Measurements from ENCODE around the gene BMP7.
"Not testable (repeated sequence)": the region's sequence is repeated elsewhere in the genome, so short reads cannot be mapped to it uniquely, and the experiment has no call there.

Gene BMP7

GRCh38 chr20:57161478-57162361 is 104.7 kb downstream of the BMP7 start:
- no peaks in the 10 kb centered on the region for H3K27me3 ChIP-seq
- no peak overlapping the region for H3K4me3 ChIP-seq
- H3K4me1 ChIP-seq = peaks cover 0 to 26% (median 8%) of the 10 kb centered on the region in 10 experiments; a peak in 11 of 20 replicates
- no peaks in the 10 kb centered on the region for H3K36me3 ChIP-seq
- H4K20me1 ChIP-seq = no peaks in the 10 kb centered on the region
- TF ChIP-seq Cebpa-rat (IDR thresholded peaks at IDR 0.05) = no peak
- H3K4me2 ChIP-seq = no peak overlapping the region
- H3K9ac ChIP-seq = no peak overlapping the region
- peaks cover 0 to 24% (median 19%) of the 10 kb centered on the region in 11 experiments; a peak in 20 of 22 replicates for H3K9me3 ChIP-seq (replicated peaks in 1 of 11)
- no peak overlapping the region; a peak in 1 of 22 replicates for H3K27ac ChIP-seq

- H3K27ac ChIP-seq = no peak overlapping the region
- peak overlapping the region in 5 of 11 experiments; percentile 0 to 28 (median 21); a peak in 3 of 22 replicates for H3K4me2 ChIP-seq
- peaks cover 0 to 19% (median 8%) of the 10 kb centered on the region in 10 experiments; a peak in 12 of 20 replicates for H3K4me1 ChIP-seq
- no peaks in the 10 kb centered on the region for H3K27me3 ChIP-seq
- no peak overlapping the region for H3K4me3 ChIP-seq
- peak in 5 of 11 experiments; percentile 56 to 85 (median 77); a peak in 10 of 22 replicates for TF ChIP-seq Cebpa-rat (IDR thresholded peaks at IDR 0.05)
- H3K9ac ChIP-seq = no peak overlapping the region
- H3K36me3 ChIP-seq = no peaks in the 10 kb centered on the region
- H3K9me3 ChIP-seq (replicated peaks in 1 of 11) = peaks cover 0 to 24% (median 19%) of the 10 kb centered on the region in 11 experiments; a peak in 20 of 22 replicates
- H4K20me1 ChIP-seq = no peaks in the 10 kb centered on the region
Measured at GRCh38 chr20:57160985-57161384, 105.5 kb downstream of the BMP7 start.

- H3K4me1 ChIP-seq = peaks cover 0 to 24% (median 11%) of the 10 kb centered on the region in 10 experiments; a peak in 12 of 20 replicates
- no peak for TF ChIP-seq Cebpa-rat (IDR thresholded peaks at IDR 0.05)
- H3K27me3 ChIP-seq = no peaks in the 10 kb centered on the region
Measured at GRCh38 chr20:57159945-57160610, 106.4 kb downstream of the BMP7 start.

GRCh38 chr20:57159193-57159851 is 107.1 kb downstream of the BMP7 start:
- no peak overlapping the region for H3K4me3 ChIP-seq
- peaks cover 0 to 32% (median 12%) of the 10 kb centered on the region in 10 experiments; a peak in 16 of 20 replicates for H3K4me1 ChIP-seq
- TF ChIP-seq Cebpa-rat (IDR thresholded peaks at IDR 0.05) = no peak

More at GRCh38 chr20:57159945-57160610, 106.4 kb downstream of the BMP7 start:
- Histone ChIP-seq H3K4me2 (peak overlapping the region in 5 of 11 experiments; percentile 0 to 28 (median 21); a peak in 3 of 22 replicates), H3K36me3 (no peaks in the 10 kb centered on the region), H3K27ac (no peak overlapping the region), H3K4me3 (no peak overlapping the region), H4K20me1 (no peaks in the 10 kb centered on the region), H3K9ac (no peak overlapping the region), H3K9me3 (replicated peaks in 1 of 11) (peaks cover 0 to 23% (median 17%) of the 10 kb centered on the region in 11 experiments; a peak in 20 of 22 replicates)

GRCh38 chr20:57158474-57158873 is 108.0 kb downstream of the BMP7 start:
- Histone ChIP-seq H3K4me2 (no peak overlapping the region), H3K4me1 (peaks cover 8 to 40% (median 21%) of the 10 kb centered on the region in 10 experiments), H3K27ac (no peak overlapping the region), H3K27me3 (no peaks in the 10 kb centered on the region), H3K9ac (no peak overlapping the region), H4K20me1 (no peaks in the 10 kb centered on the region), H3K9me3 (replicated peaks in 1 of 11) (peaks cover 0 to 7% (median 2%) of the 10 kb centered on the region in 11 experiments; a peak in 11 of 22 replicates), H3K4me3 (no peak overlapping the region), H3K36me3 (no peaks in the 10 kb centered on the region)
- no peak for TF ChIP-seq Cebpa-rat (IDR thresholded peaks at IDR 0.05)

More at GRCh38 chr20:57159193-57159851, 107.1 kb downstream of the BMP7 start:
- no peaks in the 10 kb centered on the region for H3K36me3 ChIP-seq
- H3K27me3 ChIP-seq = no peaks in the 10 kb centered on the region
- H3K9me3 ChIP-seq (replicated peaks in 1 of 11) = peaks cover 0 to 15% (median 11%) of the 10 kb centered on the region in 11 experiments; a peak in 20 of 22 replicates
- H3K27ac ChIP-seq = no peak overlapping the region
- H3K4me2 ChIP-seq = no peak overlapping the region
- H3K9ac ChIP-seq = no peak overlapping the region
- no peaks in the 10 kb centered on the region for H4K20me1 ChIP-seq

GRCh38 chr20:57157787-57158186 is 108.7 kb downstream of the BMP7 start:
- H3K9ac ChIP-seq; H4K20me1 ChIP-seq; H3K9me3 ChIP-seq (replicated peaks in 1 of 11); H3K27ac ChIP-seq; H3K36me3 ChIP-seq; H3K4me3 ChIP-seq; H3K27me3 ChIP-seq: not testable (repeated sequence)
- Histone ChIP-seq H3K4me1 (peaks cover 15 to 47% (median 27%) of the 10 kb centered on the region in 10 experiments), H3K4me2 (0 out of 22 replicates have a peak overlapping the region, but pooled peaks of 1 of the 11 experiments have one; percentile 16)

- Histone ChIP-seq H4K20me1 (no peaks in the 10 kb centered on the region), H3K36me3 (no peaks in the 10 kb centered on the region), H3K9ac (no peak overlapping the region), H3K4me2 (peak overlapping the region in 2 of 11 experiments; percentile 16 to 26; a peak in 3 of 22 replicates), H3K27me3 (no peaks in the 10 kb centered on the region), H3K4me1 (peaks cover 15 to 52% (median 30%) of the 10 kb centered on the region in 10 experiments), H3K9me3 (replicated peaks in 1 of 11) (no peaks in the 10 kb centered on the region), H3K27ac (no peak overlapping the region), H3K4me3 (no peak overlapping the region)
- no peak for TF ChIP-seq Cebpa-rat (IDR thresholded peaks at IDR 0.05)
Measured at GRCh38 chr20:57157106-57157691, 109.2 kb downstream of the BMP7 start.

GRCh38 chr20:57156011-57156729 is 110.3 kb downstream of the BMP7 start:
- no peak overlapping the region for H3K27ac ChIP-seq
- H3K4me1 ChIP-seq = peaks cover 15 to 52% (median 30%) of the 10 kb centered on the region in 10 experiments
- H3K4me2 ChIP-seq = no peak overlapping the region
- peaks cover 0 to 9% (median 0%) of the 10 kb centered on the region in 11 experiments; a peak in 3 of 22 replicates for H3K9me3 ChIP-seq (replicated peaks in 1 of 11)
- H4K20me1 ChIP-seq = no peaks in the 10 kb centered on the region
- H3K27me3 ChIP-seq = no peaks in the 10 kb centered on the region
- H3K4me3 ChIP-seq = no peak overlapping the region
- no peak for TF ChIP-seq Cebpa-rat (IDR thresholded peaks at IDR 0.05)
- no peak overlapping the region for H3K9ac ChIP-seq
- no peaks in the 10 kb centered on the region for H3K36me3 ChIP-seq

Measured in BLaER1 treated with 17β-estradiol and CSF1 and Interleukin-3, amounts not matched to agents 10 nM and 100 nM (cell line).